SK-N-SH (cell line): Measurements from ENCODE around the gene ZCCHC10. TPM values are rescaled to one million over a fixed set of nuclear protein-coding genes. Genes with fewer than 3 reads are reported as not detected.

Experiments
- CTCF ChIA-PET: fragments of 300-600, 350-600 bp; formaldehyde crosslinking; extraction: SDS; loops from one replicate; lab custom pipeline; 2021; lab: Yijun Ruan, JAX
- POLR2A ChIA-PET: fragments of 350-600 bp; sonication (Branson Sonifier 250); formaldehyde crosslinking; extraction: SDS; loops from one replicate; lab custom pipeline; 2020; ENCODE audit warnings: antibody characterized with exemption, inconsistent platforms; lab: Yijun Ruan, JAX
- DNase-seq: peaks from one replicate; pipeline ENCODE4 v3.0.0; 2012
- H2AFZ ChIP-seq: fragments of 200-600 bp; sonication (generic); 2 replicates; pipeline ENCODE4 v1.8.1; 2016; ENCODE audit warnings: antibody characterized with exemption, mild to moderate bottlenecking, low read depth
- H3F3A ChIP-seq: fragments of 200-600 bp; sonication (generic); replicated peaks from 2 replicates; pipeline ENCODE3; 2016; ENCODE audit warnings: antibody characterized with exemption, mild to moderate bottlenecking; ENCODE audit not compliant: insufficient read depth
- H3K27ac ChIP-seq, 2 experiments: fragments of 200-500 bp in 1 of 2; fragments of 200-600 bp in 1 of 2; sonication (Bioruptor generic) in 1 of 2; sonication (generic), shearing (Covaris generic) in 1 of 2; 2 replicates each; pipeline versions ENCODE4 v1.5.1 to v1.6.1; 2014 to 2016; ENCODE audit warnings: low read depth in 2 of 2, inconsistent platforms in 1 of 2, low read length in 1 of 2, mild to moderate bottlenecking in 1 of 2, mixed read lengths in 1 of 2
- H3K27me3 ChIP-seq: fragments of 200-600 bp; sonication (generic), shearing (Covaris generic); 2 replicates; pipeline ENCODE4 v1.6.1; 2016; ENCODE audit warnings: mixed run types; ENCODE audit not compliant: insufficient read depth
- H3K36me3 ChIP-seq, 2 experiments: fragments of 200-500 bp in 1 of 2; fragments of 200-600 bp in 1 of 2; sonication (Bioruptor generic) in 1 of 2; sonication (generic) in 1 of 2; replicated peaks in 1 of 2; 2 replicates each; pipeline versions ENCODE3 to v1.5.1; 2014 to 2016; ENCODE audit warnings: low read length in 1 of 2, mild to moderate bottlenecking in 1 of 2; ENCODE audit not compliant: insufficient read depth in 2 of 2, control insufficient read depth in 1 of 2
- H3K4me1 ChIP-seq, 2 experiments: fragments of 200-500 bp in 1 of 2; fragments of 200-600 bp in 1 of 2; sonication (Bioruptor generic) in 1 of 2; sonication (generic), shearing (Covaris generic) in 1 of 2; 2 replicates each; pipeline versions ENCODE4 v1.5.1 to v1.6.1; 2014 to 2016; ENCODE audit warnings: low read depth in 1 of 2, low read length in 1 of 2, mixed run types in 1 of 2; ENCODE audit not compliant: insufficient read depth in 2 of 2, control insufficient read depth in 1 of 2
- H3K4me2 ChIP-seq: fragments of 200-600 bp; sonication (generic), shearing (Covaris generic); 2 replicates; pipeline ENCODE4 v1.6.1; 2017; ENCODE audit warnings: mixed run types
- H3K4me3 ChIP-seq, 2 experiments: fragments of 200-500 bp in 1 of 2; fragments of 200-600 bp in 1 of 2; sonication (Bioruptor generic) in 1 of 2; sonication (generic), shearing (Covaris generic) in 1 of 2; 2 replicates each; pipeline versions ENCODE4 v1.5.1 to v1.8.1; 2014 to 2016; ENCODE audit warnings: low read depth in 2 of 2, inconsistent platforms in 1 of 2, low read length in 1 of 2, mild to moderate bottlenecking in 1 of 2, mixed read lengths in 1 of 2, moderate library complexity in 1 of 2
- H3K79me2 ChIP-seq: fragments of 200-600 bp; sonication (generic); 2 replicates; pipeline ENCODE4 v1.8.1; 2017; ENCODE audit warnings: mild to moderate bottlenecking; ENCODE audit not compliant: insufficient read depth
- H3K9ac ChIP-seq: fragments of 200-600 bp; sonication (generic); 2 replicates; pipeline ENCODE4 v1.6.1; 2017; ENCODE audit warnings: mixed run types
- H3K9me2 ChIP-seq: fragments of 200-600 bp; sonication (generic); 2 replicates; pipeline ENCODE4 v1.6.1; 2017; ENCODE audit warnings: mixed run types
- H3K9me3 ChIP-seq: fragments of 200-600 bp; sonication (generic); 2 replicates; pipeline ENCODE4 v1.6.1; 2017; ENCODE audit warnings: mixed run types, mild to moderate bottlenecking, moderate library complexity
- H4K20me1 ChIP-seq: fragments of 200-600 bp; sonication (generic); 2 replicates; pipeline ENCODE4 v1.6.1; 2017; ENCODE audit warnings: mild to moderate bottlenecking, mixed run types; ENCODE audit not compliant: insufficient read depth
- ELF1 ChIP-seq: IDR thresholded peaks from 2 replicates; pipeline ENCODE4 v1.4.0; 2012
- EZH2phosphoT487 ChIP-seq: fragments of 200-600 bp; sonication (generic); IDR thresholded peaks from 2 replicates; pipeline ENCODE4 v1.6.1; 2017; ENCODE audit warnings: low read depth, mixed run types, mild to moderate bottlenecking, antibody characterized with exemption, moderate library complexity, borderline replicate concordance
- GATA2 ChIP-seq: sonication (generic); formaldehyde crosslinking; IDR thresholded peaks from 2 replicates; pipeline ENCODE4 v1.5.0; 2020; ENCODE audit warnings: mild to moderate bottlenecking, missing genetic modification reagents
- IRF3 ChIP-seq: fragments of 150-350 bp; IDR thresholded peaks from 2 replicates; pipeline ENCODE4 v1.6.1; 2016; ENCODE audit warnings: mild to moderate bottlenecking, low read depth, low read length
- MEF2A ChIP-seq: IDR thresholded peaks from 2 replicates; pipeline ENCODE4 v1.4.0; 2012; ENCODE audit warnings: low read depth, borderline replicate concordance
- NFIC ChIP-seq: IDR thresholded peaks from 2 replicates; pipeline ENCODE4 v1.4.0; 2012; ENCODE audit warnings: borderline replicate concordance
- PBX3 ChIP-seq: IDR thresholded peaks from 2 replicates; pipeline ENCODE4; 2012
- POLR2AphosphoS5 ChIP-seq: IDR thresholded peaks from 2 replicates; pipeline ENCODE4 v1.6.1; 2012; ENCODE audit warnings: low read depth, low read length
- RXRA ChIP-seq: IDR thresholded peaks from 2 replicates; pipeline ENCODE4 v1.4.0; 2012; ENCODE audit warnings: low read depth, mild to moderate bottlenecking, borderline replicate concordance
- SMC3 ChIP-seq: IDR thresholded peaks from 2 replicates; pipeline ENCODE4 v1.6.1; 2012; ENCODE audit warnings: low read depth, low read length, improper control_type of control experiment
- TCF12 ChIP-seq: IDR thresholded peaks from 2 replicates; pipeline ENCODE4 v1.4.0; 2012
- YY1 ChIP-seq: IDR thresholded peaks from 2 replicates; pipeline ENCODE4 v1.4.0; 2012; ENCODE audit warnings: low read depth, mild to moderate bottlenecking
- WGBS: methylation state at CpG from one replicate; pipeline ENCODE4 v1.1.6; 2017; ENCODE audit warnings: low lambda C conversion rate; 5-methylcytosine and 5-hydroxymethylcytosine counted together
- polyA plus RNA-seq, 3 experiments: library from polyadenylated mRNA; depleted of rRNA; stranded (reverse); fragments of >200 nt; gene quantifications; 2 replicates each; pipeline ENCODE4 v1.2.3, GENCODE V29; 2012

Gene ZCCHC10
- polyA plus RNA-seq, 1 of the 3 experiments (the other 2 are of a cell fraction): 28.4 TPM

GRCh38 chr5:133025804-133026663, at the start of gene ZCCHC10 (continued):
- TF ChIP-seq POLR2AphosphoS5 (peak; percentile 95), YY1 (peak; percentile 96), TCF12 (no peak), SMC3 (no peak), PBX3 (no peak), IRF3 (no peak), GATA2 (no peak), NFIC (no peak), RXRA (no peak), ELF1 (0 out of 2 replicates have a peak, but pooled peaks have one; percentile 65), EZH2phosphoT487 (no peak), MEF2A (no peak)

GRCh38 chr5:133075572-133076536, 49.5 kb upstream of the ZCCHC10 start:
- Histone ChIP-seq H3K36me3 (peaks cover 50 to 56% of the 10 kb centered on the region in 2 experiments), H3K9me2 (no peaks in the 10 kb centered on the region)
- no peak; the same call in 1 of the 2 replicates for TF ChIP-seq TCF12

More at GRCh38 chr5:133075572-133076536, 49.5 kb upstream of the ZCCHC10 start:
- H3K4me2 ChIP-seq: no peak overlapping the region
- WGBS: 81% methylated on average over 7 of the region's 7 CpGs
- H3K4me3 ChIP-seq: no peak overlapping the region
- CTCF ChIA-PET: interaction anchor here (1.0 to 1.2 kb wide), 2 partner anchors 13 to 36 kb away, joined by 3 to 4 read pairs; no protein-coding TSS in a partner anchor
- peaks cover 3 to 4% of the 10 kb centered on the region in 2 experiments; a peak in 2 of 4 replicates for H3K4me1 ChIP-seq
- no peak overlapping the region for H3K9ac ChIP-seq
- DNase-seq: no peak
- peaks cover 23% of the 10 kb centered on the region for H4K20me1 ChIP-seq
- H3F3A ChIP-seq: peaks cover 9% of the 10 kb centered on the region
- H3K79me2 ChIP-seq: peaks cover 95% of the 10 kb centered on the region
- H3K27ac ChIP-seq: peak overlapping the region in 1 of 2 experiments; percentile 42; a peak in 1 of 4 replicates
- no peaks in the 10 kb centered on the region for H3K9me3 ChIP-seq
- POLR2A ChIA-PET: no interaction called here
- H3K27me3 ChIP-seq: no peaks in the 10 kb centered on the region
- no peak overlapping the region for H2AFZ ChIP-seq
